HFF-Myc (cell line): Measurements from ENCODE around the gene LIMA1.

Experiments
- DNase-seq: peaks from one replicate; pipeline ENCODE4 v3.0.0-alpha.2; 2011; ENCODE audit warnings: low read depth; ENCODE audit errors: extremely low read depth
- H3K4me3 ChIP-seq: replicated peaks from 2 replicates; pipeline ENCODE4 v1.5.1; 2011; ENCODE audit warnings: low read depth, mild to moderate bottlenecking, control low read depth, low read length
- CTCF ChIP-seq: IDR thresholded peaks from 2 replicates; pipeline ENCODE4 v1.5.1; 2012; ENCODE audit warnings: mild to moderate bottlenecking, low read depth, low read length, control low read depth; ENCODE audit errors: missing control alignments

The LIMA1 gene

GRCh38 chr12:50207424-50207823 lies 75.9 kb downstream of the LIMA1 start:
- no peak for DNase-seq
- TF ChIP-seq CTCF, result no peak

GRCh38 chr12:50205648-50206047 lies 77.7 kb downstream of the LIMA1 start:
- DNase-seq, result no peak
- H3K4me3 ChIP-seq, result no peak overlapping the region
- TF ChIP-seq CTCF, result no peak

More at GRCh38 chr12:50207424-50207823, 75.9 kb downstream of the LIMA1 start:
- no peak overlapping the region for H3K4me3 ChIP-seq

GRCh38 chr12:50203691-50204090 lies 79.6 kb downstream of the LIMA1 start:
- H3K4me3 ChIP-seq, result no peak overlapping the region
- no peak for DNase-seq
- TF ChIP-seq CTCF, result no peak

GRCh38 chr12:50201987-50202521 lies 81.3 kb downstream of the LIMA1 start:
- DNase-seq, result no peak
- no peak for TF ChIP-seq CTCF
- no peak overlapping the region for H3K4me3 ChIP-seq

- H3K4me3 ChIP-seq, result no peak overlapping the region
- DNase-seq, result no peak
- TF ChIP-seq CTCF, result no peak
Observed at GRCh38 chr12:50200552-50201273, 82.6 kb downstream of the LIMA1 start.

GRCh38 chr12:50198829-50199228 lies 84.5 kb downstream of the LIMA1 start:
- no peak for TF ChIP-seq CTCF
- no peak for DNase-seq
- no peak overlapping the region for H3K4me3 ChIP-seq
